H1 (cell line): ENCODE results near the gene LRP8. TPM values are rescaled to one million over a fixed set of nuclear protein-coding genes. Genes with fewer than 3 reads are reported as not detected.

Source experiments
- CTCF ChIA-PET: fragments of 300-600 bp; sonication (Branson Sonifier 250); formaldehyde crosslinking; loops from one replicate; lab custom pipeline; 2021; ENCODE audit not compliant: partially characterized antibody; lab: Charles Lee
- POLR2A ChIA-PET: fragments of 300-600 bp; sonication (Branson Sonifier 250); formaldehyde crosslinking; loops from one replicate; lab custom pipeline; 2021; ENCODE audit warnings: inconsistent platforms; ENCODE audit not compliant: partially characterized antibody; lab: Charles Lee
- DNase-seq, 2 experiments: peaks; one replicate each; pipeline versions ENCODE4 v3.0.0 to v3.0.0-alpha.2; 2010 to 2022; ENCODE audit warnings: low spot score in 2 of 2, low read depth in 1 of 2, mixed read lengths in 1 of 2
- FAIRE-seq: peaks from 2 replicates; lab custom pipeline; 2011; peaks lifted over from hg19 to GRCh38; lab: Jason Lieb, UNC
- H2AFZ ChIP-seq: 2 replicates; pipeline ENCODE4 v1.8.1; 2012; ENCODE audit warnings: low read length, inconsistent platforms
- H2AK5ac ChIP-seq: 2 replicates; pipeline ENCODE4 v1.6.1; 2013; ENCODE audit warnings: low read depth, low read length
- H2BK120ac ChIP-seq: replicated peaks from 2 replicates; pipeline ENCODE3; 2013; ENCODE audit warnings: low read depth, low read length, inconsistent platforms
- H2BK12ac ChIP-seq: 2 replicates; pipeline ENCODE4 v1.6.1; 2013; ENCODE audit warnings: low read depth, low read length
- H2BK15ac ChIP-seq: 2 replicates; pipeline ENCODE4 v1.6.1; 2013; ENCODE audit warnings: low read length
- H2BK20ac ChIP-seq: 2 replicates; pipeline ENCODE4 v1.6.1; 2013; ENCODE audit warnings: low read length
- H2BK5ac ChIP-seq: 2 replicates; pipeline ENCODE4 v1.6.1; 2013; ENCODE audit warnings: low read depth, low read length
- H3K14ac ChIP-seq: 2 replicates; pipeline ENCODE4 v1.6.1; 2013; ENCODE audit warnings: inconsistent platforms; ENCODE audit not compliant: insufficient read length
- H3K18ac ChIP-seq: 2 replicates; pipeline ENCODE4 v1.6.1; 2013; ENCODE audit warnings: low read length; ENCODE audit errors: extremely low read depth
- H3K23ac ChIP-seq: 2 replicates; pipeline ENCODE4 v1.6.1; 2013; ENCODE audit warnings: inconsistent platforms; ENCODE audit not compliant: insufficient read length
- H3K23me2 ChIP-seq: 2 replicates; pipeline ENCODE4 v1.6.1; 2013; ENCODE audit warnings: low read depth, low read length
- H3K27ac ChIP-seq: 2 replicates; pipeline ENCODE4 v1.6.1; 2011; ENCODE audit warnings: low read depth, low read length, inconsistent platforms
- H3K27me3 ChIP-seq, 4 experiments: replicated peaks in 1 of 4; 1 replicate in 1 of 4; 2 replicates in 3 of 4; pipeline versions ENCODE4 v1.6.1 to v1.8.1; 2011 to 2013; ENCODE audit warnings: low read length in 3 of 4, mild to moderate bottlenecking in 3 of 4, inconsistent platforms in 2 of 4, mixed read lengths in 2 of 4, moderate library complexity in 1 of 4; ENCODE audit not compliant: control insufficient read depth in 3 of 4, insufficient read depth in 3 of 4; ENCODE audit errors: extremely low read depth in 1 of 4
- H3K36me3 ChIP-seq, 4 experiments: 2 replicates each; pipeline versions ENCODE4 v1.6.1 to v1.8.1; 2011 to 2013; ENCODE audit warnings: mild to moderate bottlenecking in 4 of 4, low read length in 3 of 4, moderate library complexity in 2 of 4, control low read depth in 1 of 4, inconsistent platforms in 1 of 4; ENCODE audit not compliant: insufficient read depth in 4 of 4, control insufficient read depth in 2 of 4
- H3K4ac ChIP-seq: replicated peaks from 2 replicates; pipeline ENCODE3; 2013; ENCODE audit warnings: low read length, low read depth, mixed read lengths, inconsistent platforms; ENCODE audit not compliant: insufficient read length
- H3K4me1 ChIP-seq, 4 experiments: replicated peaks in 1 of 4; 1 replicate in 1 of 4; 2 replicates in 3 of 4; pipeline versions ENCODE4 v1.6.1 to v1.8.1; 2011 to 2013; ENCODE audit warnings: low read length in 3 of 4, inconsistent platforms in 2 of 4, mixed read lengths in 1 of 4; ENCODE audit not compliant: insufficient read depth in 4 of 4, control insufficient read depth in 3 of 4
- H3K4me2 ChIP-seq, 2 experiments: 2 replicates each; pipeline versions ENCODE4 v1.6.1 to v1.8.1; 2011 to 2013; ENCODE audit warnings: low read depth in 2 of 2, low read length in 2 of 2, control low read depth in 1 of 2, inconsistent platforms in 1 of 2, mild to moderate bottlenecking in 1 of 2; ENCODE audit not compliant: insufficient read depth in 1 of 2
- H3K4me3 ChIP-seq, 4 experiments: fragments of 200-600, 300-600 bp in 1 of 4; sonication (generic), shearing (Covaris generic), sonication (Bioruptor Twin) in 1 of 4; 2 replicates each; pipeline versions ENCODE4 v1.5.1 to v1.8.1; 2011 to 2016; ENCODE audit warnings: low read length in 4 of 4, low read depth in 3 of 4, control low read depth in 2 of 4, inconsistent platforms in 2 of 4, mild to moderate bottlenecking in 2 of 4, mixed read lengths in 1 of 4, moderate library complexity in 1 of 4; ENCODE audit not compliant: insufficient read depth in 2 of 4; ENCODE audit errors: extremely low read depth in 1 of 4
- H3K56ac ChIP-seq: replicated peaks from 2 replicates; pipeline ENCODE3; 2013; ENCODE audit warnings: low read depth, mild to moderate bottlenecking, mixed read lengths, low read length, inconsistent platforms; ENCODE audit not compliant: insufficient read length
- H3K79me1 ChIP-seq: 2 replicates; pipeline ENCODE4 v1.6.1; 2013; ENCODE audit warnings: low read depth, low read length, control low read depth
- H3K79me2 ChIP-seq, 2 experiments: 2 replicates each; pipeline versions ENCODE4 v1.6.1 to v1.8.1; 2012 to 2013; ENCODE audit warnings: low read length in 2 of 2, mild to moderate bottlenecking in 2 of 2, inconsistent platforms in 1 of 2; ENCODE audit not compliant: insufficient read depth in 2 of 2, control insufficient read depth in 1 of 2
- H3K9ac ChIP-seq, 4 experiments: replicated peaks in 1 of 4; 1 replicate in 1 of 4; 2 replicates in 3 of 4; pipeline versions ENCODE4 v1.6.1 to v1.8.1; 2011 to 2013; ENCODE audit warnings: low read depth in 3 of 4, low read length in 3 of 4, control low read depth in 2 of 4, mild to moderate bottlenecking in 2 of 4, moderate library complexity in 2 of 4, inconsistent platforms in 1 of 4; ENCODE audit errors: extremely low read depth in 1 of 4
- H3K9me3 ChIP-seq, 2 experiments: 2 replicates each; pipeline versions ENCODE4 v1.6.1 to v1.8.1; 2012 to 2013; ENCODE audit warnings: mild to moderate bottlenecking in 2 of 2, moderate library complexity in 2 of 2, control low read depth in 1 of 2, inconsistent platforms in 1 of 2, low read depth in 1 of 2, low read length in 1 of 2, mixed read lengths in 1 of 2; ENCODE audit not compliant: insufficient read depth in 2 of 2
- H4K20me1 ChIP-seq, 2 experiments: replicated peaks in 1 of 2; 2 replicates each; pipeline versions ENCODE3 to v1.8.1; 2011 to 2013; ENCODE audit warnings: inconsistent platforms in 2 of 2, low read length in 2 of 2, mild to moderate bottlenecking in 1 of 2; ENCODE audit not compliant: insufficient read depth in 2 of 2, control insufficient read depth in 1 of 2
- H4K5ac ChIP-seq: 2 replicates; pipeline ENCODE4 v1.6.1; 2013; ENCODE audit warnings: low read length, low read depth, mixed read lengths, inconsistent platforms; ENCODE audit not compliant: insufficient read length
- H4K8ac ChIP-seq: 2 replicates; pipeline ENCODE4 v1.8.0; 2013; ENCODE audit warnings: mild to moderate bottlenecking, moderate library complexity, low read length, inconsistent platforms; ENCODE audit not compliant: insufficient read depth; ENCODE audit errors: extremely low read depth
- H4K91ac ChIP-seq: replicated peaks from 2 replicates; pipeline ENCODE3; 2013; ENCODE audit warnings: low read length, mixed read lengths, inconsistent platforms; ENCODE audit not compliant: insufficient read length
- HDAC6 ChIP-seq: IDR thresholded peaks from one replicate; pipeline ENCODE4 v1.7.1; 2012; ENCODE audit warnings: low read depth, mild to moderate bottlenecking, inconsistent platforms, low read length, moderate library complexity
- RNF2 ChIP-seq: fragments of 200-900, 300-1000 bp; sonication (generic); IDR thresholded peaks from 2 replicates; pipeline ENCODE4 v1.7.1; 2016; ENCODE audit warnings: borderline replicate concordance, low read depth, mild to moderate bottlenecking, antibody characterized with exemption, low read length; ENCODE audit not compliant: poor library complexity, severe bottlenecking; ENCODE audit errors: missing control alignments
- WGBS, 2 experiments: shearing (Covaris generic) in 1 of 2; methylation state at CpG; one replicate each; pipeline versions ENCODE4 v1.1.6 to v1.1.7; 2013 to 2015; ENCODE audit warnings: low lambda C conversion rate in 2 of 2, mixed read lengths in 2 of 2, inconsistent platforms in 1 of 2, low coverage in 1 of 2, missing lambda C conversion rate in 1 of 2; ENCODE audit not compliant: insufficient replicate concordance in 2 of 2, insufficient coverage in 1 of 2, insufficient read length in 1 of 2; ENCODE audit errors: extremely low coverage in 1 of 2, missing lambda C conversion rate in 1 of 2; 5-methylcytosine and 5-hydroxymethylcytosine counted together
- polyA plus RNA-seq, 7 experiments: library from polyadenylated mRNA; depleted of rRNA in 3 of 7; stranded (reverse) in 5 of 7; unstranded in 2 of 7; fragments of >200 nt in 5 of 7; fragments of 200-250 nt in 2 of 7; gene quantifications; 1 replicate in 5 of 7; 2 replicates in 1 of 7; 4 replicates in 1 of 7; pipeline versions ENCODE4 v1.2.1 to v1.2.3, GENCODE V29; 2011 to 2013; ENCODE audit warnings: missing spikeins in 2 of 7, mixed read lengths in 2 of 7
- total RNA-seq: library from RNA; stranded (reverse); fragmentation: NEBNext Ultra II Directional; extraction: Animal tissue kit (Norgen Biotek cat#: 25700); gene quantifications from 2 replicates; pipeline ENCODE4 v1.2.1, GENCODE V29; 2021

LRP8 gene
- total and polyA plus RNA-seq, 2 of the 8 experiments (the other 6 are each of a cell fraction or from before 2014, with no cell fraction given): 63.2 to 66.4 TPM

GRCh38 chr1:53314606-53315005, 13.3 kb downstream of the LRP8 start:
- H3K23ac ChIP-seq: no peak overlapping the region
- DNase-seq (no peak), FAIRE-seq (no peak)
- no peak overlapping the region for H2BK120ac ChIP-seq
- whole genome bisulfite sequencing, 2 experiments: 86% methylated on average over 7 of the region's 7 CpGs; no CpG with 5 or more reads in 1 of the 2 experiments
- H3K79me1 ChIP-seq: peaks cover 52% of the 10 kb centered on the region
- no peak overlapping the region for H3K14ac ChIP-seq
- H2BK12ac ChIP-seq: no peak overlapping the region
- H3K4ac ChIP-seq: no peak overlapping the region
- H3K9ac ChIP-seq: no peak overlapping the region
- H2BK5ac ChIP-seq: no peak overlapping the region; the same call in 1 of the 2 replicates
- H4K91ac ChIP-seq: no peak overlapping the region
- no peaks in the 10 kb centered on the region for H3K27me3 ChIP-seq
- no peak overlapping the region for H3K56ac ChIP-seq
- H2BK15ac ChIP-seq: no peak overlapping the region
- ChIA-PET CTCF (interaction anchor here (0.8 to 1.8 kb wide), 4 partner anchors 9 to 78 kb away, joined by 3 to 7 read pairs (median 3); no protein-coding TSS in a partner anchor), POLR2A (interaction anchor here (0.8 to 1.2 kb wide), 2 partner anchors 11 to 12 kb away, joined by 3 to 4 read pairs; no protein-coding TSS in a partner anchor)
- no peak for TF ChIP-seq RNF2
- no peak for TF ChIP-seq HDAC6
- H2AFZ ChIP-seq: no peak overlapping the region
- H4K8ac ChIP-seq: peak overlapping the region; percentile 29; the same call in 1 of the 2 replicates
- H3K79me2 ChIP-seq: peaks cover 3 to 77% of the 10 kb centered on the region in 2 experiments; a peak in 3 of 4 replicates
- H2AK5ac ChIP-seq: no peak overlapping the region
- no peak overlapping the region for H2BK20ac ChIP-seq
- H3K4me3 ChIP-seq: no peak overlapping the region
- no peak overlapping the region for H3K4me2 ChIP-seq
- no peak overlapping the region for H4K5ac ChIP-seq
- H3K36me3 ChIP-seq: peaks cover 1 to 31% (median 8%) of the 10 kb centered on the region in 4 experiments; a peak in 5 of 8 replicates
- no peak overlapping the region for H3K27ac ChIP-seq
- peaks cover 0 to 12% (median 4%) of the 10 kb centered on the region in 4 experiments; a peak in 4 of 7 replicates for H3K4me1 ChIP-seq
- H3K18ac ChIP-seq: no peak overlapping the region
- H4K20me1 ChIP-seq: peaks cover 25 to 58% of the 10 kb centered on the region in 2 experiments
- H3K9me3 ChIP-seq: no peaks in the 10 kb centered on the region
- H3K23me2 ChIP-seq: no peaks in the 10 kb centered on the region
